Right lobe of liver (tissue), 6 donors: ENCODE results near the gene XPO4. TPM values are rescaled to one million over a fixed set of nuclear protein-coding genes. Genes with fewer than 3 reads are reported as not detected.
"Not testable (repeated sequence)": the region's sequence is repeated elsewhere in the genome, so short reads cannot be mapped to it uniquely, and the experiment has no call there.

Experiments
- ATAC-seq, 4 donors: fragments of 200-7000 bp; cut with Tn5 transposase; one replicate each; pipeline ENCODE4 v1.9.1; 2020; ENCODE audit warnings: mild to moderate bottlenecking in 4 of 4, moderate library complexity in 4 of 4
- DNase-seq, 3 donors: peaks; one replicate each; pipeline ENCODE4 v3.0.0-alpha.2; 2020
- H3K27ac ChIP-seq, 3 donors: fragments of 200-600 bp; one replicate each; pipeline ENCODE4 v1.8.0; 2022
- H3K27me3 ChIP-seq, 2 donors: fragments of 200-600 bp; one replicate each; pipeline ENCODE4 v1.8.0; 2022
- H3K36me3 ChIP-seq, 4 donors: fragments of 200-600 bp; sonication (generic) in 1 of 4; one replicate each; pipeline versions ENCODE4 v1.5.1 to v1.8.0; 2017 to 2022; ENCODE audit warnings: control low read depth in 1 of 4
- H3K4me1 ChIP-seq, 4 donors: fragments of 200-600 bp; sonication (generic) in 1 of 4; one replicate each; pipeline versions ENCODE4 v1.5.1 to v1.8.0; 2017 to 2022; ENCODE audit warnings: control low read depth in 1 of 4
- H3K4me3 ChIP-seq, 3 donors: fragments of 200-600 bp; one replicate each; pipeline ENCODE4 v1.8.0; 2022
- H3K9me3 ChIP-seq, 4 donors: fragments of 200-600 bp; sonication (generic) in 1 of 4; one replicate each; pipeline versions ENCODE4 v1.5.1 to v1.8.0; 2017 to 2022; ENCODE audit warnings: control low read depth in 1 of 4
- POLR2A ChIP-seq: fragments of 450-650 bp; IDR thresholded peaks from one replicate; pipeline ENCODE4 v1.6.1; 2017; ENCODE audit warnings: antibody characterized with exemption, mild to moderate bottlenecking
- WGBS: methylation state at CpG from one replicate; pipeline ENCODE4 v1.1.6; 2018; ENCODE audit warnings: low coverage, low lambda C conversion rate; ENCODE audit not compliant: insufficient coverage; ENCODE audit errors: missing lambda C conversion rate; 5-methylcytosine and 5-hydroxymethylcytosine counted together
- intact Hi-C, 2 donors: fragments of 100-400 bp; cut with DNase I; formaldehyde crosslinking; loops; one replicate each; pipeline versions ENCODE4 v1.11.2 to v1.14.1; 2022
- total RNA-seq, 6 experiments: library from RNA; depleted of rRNA in 2 of 6; stranded (reverse); fragments of >200 nt in 2 of 6; fragmentation: NEBNext Ultra II Directional in 3 of 6; extraction: Animal tissue kit (Norgen Biotek cat#: 25700) in 3 of 6; gene quantifications; one replicate each; pipeline versions ENCODE4 v1.1.0 to v1.2.4, GENCODE V29; 2016 to 2023
- TF ChIP-seq, protein P1 (sequence below), 4 donors: fragments of 200-600 bp in 3 of 4; fragments of 450-650 bp in 1 of 4; IDR thresholded peaks; one replicate each; pipeline versions ENCODE4 v1.5.1 to v1.8.0; 2016 to 2022; ENCODE audit warnings: antibody characterized with exemption in 4 of 4, mild to moderate bottlenecking in 2 of 4
- donor health status: DM: no; HTN: yes; CAD: no.
- donor health status: DM: no; HTN: no; CAD: no.
- donor health status: DM: no; HTN: no; CAD: no.
- donor health status: DM: no; HTN: yes; CAD: no.
- donor health status: DM: no; HTN: yes; CAD: no.

XPO4 gene
- total RNA-seq, 6 experiments from 2014 or later: 4.4 to 9.9 (median 7.2) TPM

DNA sequence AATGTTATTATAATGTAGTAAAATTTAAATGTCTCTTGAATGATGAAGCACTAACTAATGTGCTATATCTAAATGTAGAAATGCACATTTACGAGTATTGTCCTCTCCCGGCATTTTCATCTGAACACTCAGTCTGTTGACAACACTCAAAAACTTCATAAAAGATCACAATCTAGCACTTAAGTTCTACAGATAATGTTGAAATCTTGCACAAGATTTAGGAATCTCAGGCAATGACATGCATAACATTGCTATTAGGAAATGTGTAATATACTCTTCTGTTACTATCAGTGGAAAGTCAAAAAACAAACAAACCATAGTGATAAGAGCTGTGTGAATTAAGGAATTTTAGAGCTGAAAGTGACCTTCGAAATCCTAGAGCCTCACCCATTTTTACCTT lies 37.5 kb upstream of the XPO4 start:
- no peak for TF ChIP-seq POLR2A
- TF ChIP-seq, protein P1, sequence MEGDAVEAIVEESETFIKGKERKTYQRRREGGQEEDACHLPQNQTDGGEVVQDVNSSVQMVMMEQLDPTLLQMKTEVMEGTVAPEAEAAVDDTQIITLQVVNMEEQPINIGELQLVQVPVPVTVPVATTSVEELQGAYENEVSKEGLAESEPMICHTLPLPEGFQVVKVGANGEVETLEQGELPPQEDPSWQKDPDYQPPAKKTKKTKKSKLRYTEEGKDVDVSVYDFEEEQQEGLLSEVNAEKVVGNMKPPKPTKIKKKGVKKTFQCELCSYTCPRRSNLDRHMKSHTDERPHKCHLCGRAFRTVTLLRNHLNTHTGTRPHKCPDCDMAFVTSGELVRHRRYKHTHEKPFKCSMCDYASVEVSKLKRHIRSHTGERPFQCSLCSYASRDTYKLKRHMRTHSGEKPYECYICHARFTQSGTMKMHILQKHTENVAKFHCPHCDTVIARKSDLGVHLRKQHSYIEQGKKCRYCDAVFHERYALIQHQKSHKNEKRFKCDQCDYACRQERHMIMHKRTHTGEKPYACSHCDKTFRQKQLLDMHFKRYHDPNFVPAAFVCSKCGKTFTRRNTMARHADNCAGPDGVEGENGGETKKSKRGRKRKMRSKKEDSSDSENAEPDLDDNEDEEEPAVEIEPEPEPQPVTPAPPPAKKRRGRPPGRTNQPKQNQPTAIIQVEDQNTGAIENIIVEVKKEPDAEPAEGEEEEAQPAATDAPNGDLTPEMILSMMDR (IDR thresholded peaks at IDR 0.05): no peak
- ATAC-seq: no peak
- intact Hi-C loops: loop anchor here in 1 of 2 donors (10.0 kb wide), 1 partner anchor 195 kb away; no protein-coding TSS in a partner anchor
- Histone ChIP-seq H3K27ac (no peak overlapping the region), H3K9me3 (no peaks in the 10 kb centered on the region), H3K4me1 (peaks cover 0 to 6% (median 0%) of the 10 kb centered on the region in 4 donors), H3K36me3 (no peaks in the 10 kb centered on the region), H3K4me3 (no peak overlapping the region), H3K27me3 (no peaks in the 10 kb centered on the region)
- 55% methylated on average over 3 of the region's 3 CpGs for WGBS
- DNase-seq: no peak

DNA sequence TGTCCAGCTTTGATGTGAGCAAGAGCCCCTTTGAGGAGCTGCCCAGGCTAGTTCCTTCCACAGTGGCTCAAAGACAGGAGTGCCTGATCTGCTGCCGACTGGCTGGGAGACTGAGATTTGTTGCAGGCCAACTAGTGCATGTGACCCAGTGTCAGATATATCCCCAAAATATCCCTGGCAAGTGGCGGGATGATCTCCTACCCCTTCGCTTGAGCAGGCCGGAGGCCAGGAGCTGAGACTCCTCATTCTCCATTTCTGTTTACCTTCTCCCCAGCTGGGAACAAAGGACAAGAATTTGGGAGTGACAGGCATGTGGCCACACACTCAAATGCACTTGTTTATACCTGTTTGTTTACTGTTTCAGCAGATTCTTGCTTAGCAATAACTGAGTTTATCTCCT lies 37.1 kb upstream of the XPO4 start:
- intact Hi-C loops: loop anchor here in 1 of 2 donors (10.0 kb wide), 1 partner anchor 195 kb away; no protein-coding TSS in a partner anchor
- no peak overlapping the region for H3K27ac ChIP-seq

DNA sequence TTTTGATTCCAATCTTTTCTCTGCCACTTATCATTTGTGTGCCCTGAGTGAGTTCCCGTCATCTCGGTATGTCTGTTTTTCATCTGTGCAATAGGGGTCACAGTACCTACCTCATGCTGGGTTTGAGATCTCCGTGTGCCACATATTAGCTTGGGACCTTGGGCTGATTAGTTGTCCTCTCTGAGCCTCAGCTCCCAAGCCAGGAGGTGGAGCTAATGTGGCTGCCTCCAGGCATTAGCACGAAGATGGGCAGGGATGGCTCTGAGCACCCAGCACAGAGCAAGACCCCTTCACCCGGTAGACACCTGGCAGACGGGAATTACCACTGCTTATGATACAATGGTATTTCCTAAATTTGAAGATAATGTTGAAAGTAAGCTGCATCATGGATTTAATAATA lies 35.8 kb upstream of the XPO4 start:
- H3K9me3 ChIP-seq: no peaks in the 10 kb centered on the region
- no peak for ATAC-seq
- no peaks in the 10 kb centered on the region for H3K27me3 ChIP-seq
- 65% methylated on average over 5 of the region's 6 CpGs for WGBS
- DNase-seq: no peak
- H3K27ac ChIP-seq: no peak overlapping the region
- intact Hi-C loops: no loop called here
- H3K36me3 ChIP-seq: no peaks in the 10 kb centered on the region
- H3K4me3 ChIP-seq: no peak overlapping the region
- TF ChIP-seq POLR2A: no peak
- TF ChIP-seq, protein P1 (IDR thresholded peaks at IDR 0.05): no peak
- H3K4me1 ChIP-seq: peaks cover 0 to under 1% (median 0%) of the 10 kb centered on the region in 4 donors

More for the DNA sequence above, 37.1 kb upstream of the XPO4 start:
- Histone ChIP-seq H3K4me3 (no peak overlapping the region), H3K9me3 (no peaks in the 10 kb centered on the region), H3K4me1 (peaks cover 0 to 6% (median 0%) of the 10 kb centered on the region in 4 donors), H3K36me3 (no peaks in the 10 kb centered on the region), H3K27me3 (no peaks in the 10 kb centered on the region)
- ATAC-seq: no peak
- 8% methylated on average over 3 of the region's 4 CpGs for WGBS
- TF ChIP-seq, protein P1 (IDR thresholded peaks at IDR 0.05): no peak
- TF ChIP-seq POLR2A: no peak
- no peak for DNase-seq

DNA sequence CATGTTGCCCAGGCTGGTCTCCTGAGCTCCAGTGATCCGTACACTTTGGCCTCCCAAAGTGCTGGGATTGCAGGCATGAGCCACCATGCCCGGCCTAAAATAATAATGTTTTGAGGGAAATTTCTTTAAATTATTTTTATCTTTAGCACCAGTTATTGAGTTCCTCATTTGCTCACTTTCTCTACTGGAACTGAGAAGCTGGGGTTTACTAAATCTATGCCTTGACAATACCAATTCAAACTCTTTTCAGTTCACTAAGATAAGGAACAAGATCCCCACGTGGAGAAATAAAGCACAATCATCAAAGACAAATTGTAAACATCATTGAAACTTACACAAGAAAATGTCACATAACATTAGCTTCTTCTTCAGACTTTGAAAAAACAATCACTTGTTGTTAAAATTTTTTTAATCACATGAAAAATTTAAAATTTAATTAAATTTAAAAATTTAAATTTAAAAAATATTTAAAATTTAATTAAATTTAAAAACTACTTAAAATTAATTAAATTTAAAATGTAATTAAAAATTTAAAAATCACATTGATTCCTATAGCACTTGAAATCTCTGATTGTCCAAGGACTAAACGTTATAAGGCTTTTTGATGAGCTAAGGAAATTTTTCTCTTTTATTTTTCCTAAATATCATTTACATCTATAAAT lies 25.2 kb upstream of the XPO4 start:
- 51% methylated on average over 4 of the region's 4 CpGs for WGBS

DNA sequence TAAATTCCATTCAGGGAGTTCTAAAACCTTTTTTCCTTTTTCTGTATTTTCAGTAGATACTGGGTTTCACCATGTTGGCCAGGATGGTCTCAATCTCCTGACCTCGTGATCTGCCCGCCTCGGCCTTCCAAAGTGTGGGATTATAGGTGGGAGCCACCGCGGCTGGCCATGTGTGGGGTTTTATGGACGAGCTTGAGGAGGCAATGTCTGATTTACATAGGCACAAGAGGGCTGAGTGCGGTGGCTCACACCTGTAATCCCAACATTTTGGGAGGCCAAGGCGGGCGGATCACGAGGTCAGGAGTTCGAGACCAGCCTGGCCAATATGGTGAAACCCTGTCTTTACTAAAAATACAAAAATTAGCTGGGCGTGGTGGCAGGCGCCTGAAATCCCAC lies 22.8 kb upstream of the XPO4 start:
- ATAC-seq: not testable (repeated sequence)

More for the DNA sequence above, 25.2 kb upstream of the XPO4 start:
- ATAC-seq: no peak
- H3K27ac ChIP-seq: no peak overlapping the region
- H3K4me3 ChIP-seq: no peak overlapping the region
- no peak for DNase-seq
- no peaks in the 10 kb centered on the region for H3K4me1 ChIP-seq
- H3K36me3 ChIP-seq: no peaks in the 10 kb centered on the region
- intact Hi-C loops: loop anchor here in 1 of 2 donors (10.0 kb wide), 1 partner anchor 213 kb away; no protein-coding TSS in a partner anchor
- H3K9me3 ChIP-seq: no peaks in the 10 kb centered on the region
- no peaks in the 10 kb centered on the region for H3K27me3 ChIP-seq
- no peak for TF ChIP-seq POLR2A
- TF ChIP-seq, protein P1 (IDR thresholded peaks at IDR 0.05): no peak

More for the DNA sequence above, 22.8 kb upstream of the XPO4 start:
- DNase-seq, H3K9me3 ChIP-seq, H3K4me1 ChIP-seq, H3K36me3 ChIP-seq, H3K27me3 ChIP-seq, H3K4me3 ChIP-seq, H3K27ac ChIP-seq: not testable (repeated sequence)
- WGBS: 55% methylated on average over 7 of the region's 13 CpGs
- intact Hi-C loops: loop anchor here in 1 of 2 donors (10.0 kb wide), 1 partner anchor 211 kb away; no protein-coding TSS in a partner anchor
